GM12801 (cell line): ENCODE measurements around the gene NOTCH4.

Experiments used
- TF ChIP-seq, protein P1 (sequence below): IDR thresholded peaks from one replicate; pipeline ENCODE4 v1.5.1; 2011; ENCODE audit warnings: control low read depth; ENCODE audit not compliant: insufficient read length; ENCODE audit errors: extremely low read depth

The NOTCH4 gene

DNA sequence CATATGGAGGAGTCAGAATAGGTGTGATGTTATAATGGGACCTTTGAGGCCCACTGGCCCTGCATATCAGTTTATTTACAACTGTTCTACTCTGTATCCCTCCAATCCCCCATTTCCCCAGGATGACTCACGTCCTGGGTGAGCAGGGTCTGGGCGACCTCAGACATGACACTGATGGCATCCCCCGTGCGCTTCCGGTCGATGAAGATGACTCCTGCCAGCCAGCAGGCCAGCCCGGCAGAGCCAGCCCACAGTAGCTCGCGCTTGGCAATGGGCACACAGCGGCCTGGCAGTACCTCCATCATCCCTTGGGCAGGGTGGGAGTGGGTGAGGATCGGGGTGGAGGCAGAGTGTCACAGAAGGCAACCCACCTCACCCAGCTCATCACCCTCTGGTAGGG is 53.6 kb downstream of the NOTCH4 start:
- TF ChIP-seq, protein P1, sequence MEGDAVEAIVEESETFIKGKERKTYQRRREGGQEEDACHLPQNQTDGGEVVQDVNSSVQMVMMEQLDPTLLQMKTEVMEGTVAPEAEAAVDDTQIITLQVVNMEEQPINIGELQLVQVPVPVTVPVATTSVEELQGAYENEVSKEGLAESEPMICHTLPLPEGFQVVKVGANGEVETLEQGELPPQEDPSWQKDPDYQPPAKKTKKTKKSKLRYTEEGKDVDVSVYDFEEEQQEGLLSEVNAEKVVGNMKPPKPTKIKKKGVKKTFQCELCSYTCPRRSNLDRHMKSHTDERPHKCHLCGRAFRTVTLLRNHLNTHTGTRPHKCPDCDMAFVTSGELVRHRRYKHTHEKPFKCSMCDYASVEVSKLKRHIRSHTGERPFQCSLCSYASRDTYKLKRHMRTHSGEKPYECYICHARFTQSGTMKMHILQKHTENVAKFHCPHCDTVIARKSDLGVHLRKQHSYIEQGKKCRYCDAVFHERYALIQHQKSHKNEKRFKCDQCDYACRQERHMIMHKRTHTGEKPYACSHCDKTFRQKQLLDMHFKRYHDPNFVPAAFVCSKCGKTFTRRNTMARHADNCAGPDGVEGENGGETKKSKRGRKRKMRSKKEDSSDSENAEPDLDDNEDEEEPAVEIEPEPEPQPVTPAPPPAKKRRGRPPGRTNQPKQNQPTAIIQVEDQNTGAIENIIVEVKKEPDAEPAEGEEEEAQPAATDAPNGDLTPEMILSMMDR = no peak

DNA sequence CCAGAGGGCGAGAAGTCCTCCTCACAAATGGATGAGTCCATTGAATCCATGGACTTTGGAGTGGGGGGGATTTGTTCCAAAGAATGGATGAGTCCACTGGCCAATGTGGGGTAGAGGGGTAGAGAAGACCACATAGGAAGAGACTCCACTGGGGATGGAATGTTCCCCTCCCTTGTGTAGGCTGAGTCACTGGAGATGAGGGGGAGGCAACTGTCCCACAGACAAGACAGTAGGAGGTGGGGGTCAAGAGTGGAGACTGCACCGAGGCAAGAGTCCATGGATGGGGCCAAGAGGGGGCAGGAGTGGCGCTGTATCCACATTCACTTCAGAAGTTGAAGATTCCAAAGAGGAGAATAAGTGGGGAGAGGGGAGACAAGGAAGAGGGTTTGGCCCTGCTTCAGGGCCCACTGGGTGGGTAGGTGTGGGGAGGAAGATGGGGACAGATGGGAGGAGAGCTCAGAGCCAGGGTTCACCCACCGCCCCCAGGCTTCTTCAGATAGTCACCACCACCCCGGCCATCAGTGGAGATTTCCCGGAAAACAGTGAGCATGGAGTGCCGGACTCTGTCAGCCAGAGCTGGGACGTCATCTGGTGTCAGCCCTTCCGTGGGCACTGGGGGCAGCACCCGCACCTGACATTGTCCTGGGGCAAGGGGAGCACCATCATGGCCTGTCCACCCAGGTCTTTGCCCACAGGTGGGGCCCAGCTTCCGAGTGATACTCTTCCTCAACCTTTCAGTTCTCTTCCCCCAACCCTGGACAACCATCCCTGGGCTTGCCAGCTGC is 54.9 kb downstream of the NOTCH4 start:
- TF ChIP-seq, protein P1 = no peak

DNA sequence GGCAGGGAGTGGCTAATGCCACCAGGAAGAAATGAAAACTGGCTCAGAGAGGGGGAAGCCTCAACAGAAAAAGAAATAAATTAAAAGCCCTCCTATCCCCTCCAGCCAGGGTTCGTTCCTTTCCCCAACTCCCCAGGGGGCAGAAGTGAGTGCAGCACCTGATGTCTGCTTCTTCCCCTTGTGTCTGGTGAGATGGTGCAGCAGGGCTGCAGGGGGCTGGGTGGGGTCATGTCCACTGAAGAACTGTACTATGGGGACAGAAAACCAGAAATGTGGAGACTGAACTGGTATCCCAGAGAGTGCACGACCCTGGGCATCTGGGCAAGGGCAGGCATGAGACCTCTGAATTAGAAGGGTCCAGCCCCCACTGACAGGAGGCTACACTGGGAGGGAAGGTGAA is 55.5 kb downstream of the NOTCH4 start:
- TF ChIP-seq, protein P1 = no peak

DNA sequence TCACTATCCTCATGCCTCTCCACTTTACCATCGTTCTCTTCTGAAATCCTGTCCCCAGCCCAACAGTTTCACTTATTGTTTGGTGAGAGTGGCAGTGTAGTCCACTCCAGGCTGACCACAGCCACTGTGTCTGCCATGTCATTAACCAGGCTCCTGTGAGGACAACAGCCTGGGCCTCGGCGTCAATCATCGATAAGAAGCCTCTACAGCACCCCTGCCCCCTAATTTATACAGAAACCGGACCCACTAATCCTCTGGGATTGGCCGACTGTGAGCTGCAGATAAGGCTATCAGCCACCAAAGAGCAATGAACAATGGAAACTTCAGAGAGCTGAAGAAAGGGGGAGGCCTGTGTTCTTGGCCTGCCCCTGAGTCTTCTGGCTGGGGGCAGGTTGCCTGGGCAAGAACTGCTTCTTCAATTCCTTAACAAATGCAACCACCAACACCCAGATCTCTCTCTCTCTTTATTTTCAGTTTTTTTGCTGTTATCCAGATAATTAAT is 56.1 kb downstream of the NOTCH4 start:
- TF ChIP-seq, protein P1 = no peak

DNA sequence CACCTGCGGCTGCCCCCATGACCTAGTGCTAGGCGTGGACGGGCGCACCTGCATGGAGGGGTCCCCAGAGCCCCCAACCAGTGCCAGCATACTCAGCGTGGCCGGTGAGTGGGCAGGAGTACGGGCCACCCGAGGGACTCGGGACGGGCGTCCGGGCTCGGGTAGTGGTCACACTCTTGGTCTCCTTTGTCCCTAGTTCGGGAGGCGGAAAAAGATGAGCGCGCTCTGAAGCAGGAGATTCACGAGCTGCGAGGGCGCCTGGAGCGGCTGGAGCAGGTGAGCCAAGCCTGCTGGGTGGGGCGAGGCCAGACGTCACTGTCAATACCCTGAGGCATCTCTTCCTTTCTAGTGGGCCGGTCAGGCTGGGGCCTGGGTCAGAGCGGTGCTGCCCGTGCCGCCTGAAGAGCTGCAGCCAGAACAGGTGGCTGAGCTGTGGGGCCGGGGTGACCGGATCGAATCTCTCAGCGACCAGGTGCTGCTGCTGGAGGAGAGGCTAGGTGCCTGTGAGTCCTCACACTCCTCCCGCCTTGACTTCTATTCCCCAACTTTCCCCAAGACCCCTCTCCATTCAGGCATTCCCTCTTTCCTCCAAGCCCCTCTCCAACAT is 56.6 kb downstream of the NOTCH4 start:
- TF ChIP-seq, protein P1 = no peak

DNA sequence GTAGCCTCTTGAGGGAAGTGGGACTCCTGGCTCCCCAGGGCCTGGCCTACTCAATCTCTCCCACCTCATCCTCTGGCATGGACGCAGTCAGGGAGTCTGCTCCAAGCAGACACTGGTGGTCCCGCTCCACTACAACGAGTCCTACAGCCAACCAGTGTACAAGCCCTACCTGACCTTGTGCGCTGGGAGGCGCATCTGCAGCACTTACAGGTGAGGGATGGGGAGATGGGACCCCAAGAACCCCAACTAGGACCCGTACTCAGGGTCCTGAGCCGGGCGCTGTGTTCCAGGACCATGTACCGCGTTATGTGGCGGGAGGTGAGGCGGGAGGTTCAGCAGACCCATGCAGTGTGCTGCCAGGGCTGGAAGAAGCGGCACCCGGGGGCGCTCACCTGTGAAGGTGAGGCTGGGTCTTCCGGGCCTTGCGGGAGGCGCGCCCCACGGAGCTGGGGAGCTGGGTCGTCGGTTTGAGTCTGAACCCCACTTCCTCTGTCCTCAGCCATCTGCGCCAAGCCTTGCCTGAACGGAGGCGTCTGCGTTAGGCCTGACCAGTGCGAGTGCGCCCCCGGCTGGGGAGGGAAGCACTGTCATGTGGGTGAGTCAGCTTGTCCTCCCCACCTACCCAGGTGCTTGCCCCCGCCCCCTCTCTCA is 57.3 kb downstream of the NOTCH4 start:
- TF ChIP-seq, protein P1 = no peak

DNA sequence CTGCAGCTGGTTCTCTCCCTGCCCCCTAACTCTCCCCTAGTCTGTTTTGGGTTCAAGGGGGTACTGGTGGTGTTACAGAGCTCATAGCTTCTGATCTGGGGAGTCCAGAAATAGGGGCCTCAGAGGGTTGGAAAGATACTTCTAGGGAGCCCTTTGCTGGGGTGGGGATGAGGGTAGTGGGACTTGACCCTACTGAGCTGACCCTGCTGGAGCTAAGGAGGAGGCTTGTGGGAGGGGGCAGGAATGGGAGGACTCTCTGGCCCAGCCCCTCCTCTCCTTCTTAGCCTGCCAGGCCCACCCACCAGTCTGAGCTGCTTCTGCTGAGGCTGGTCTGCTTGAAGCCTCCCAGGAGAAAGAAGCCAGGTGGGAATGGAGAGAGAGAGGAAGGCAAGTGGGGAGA is 59.6 kb downstream of the NOTCH4 start, which contains the start of gene EGFL8:
Gene EGFL8, plus strand, starts transcription at position 301 of the 400 bp plus-strand sequence. CDS start 1,571 bp downstream, outside the sequence.
- TF ChIP-seq, protein P1 = no peak
